ENCODE measurements around the gene PCGF2. TPM values are rescaled to one million over a fixed set of nuclear protein-coding genes. Genes with fewer than 3 reads are reported as not detected.
A peak's percentile ranks its signal among the peaks of the same experiment; 100 is the strongest.

PCGF2 gene
- total and polyA plus RNA-seq, 5 experiments from 2014 or later = 0.08 TPM; not detected in 4

DNA sequence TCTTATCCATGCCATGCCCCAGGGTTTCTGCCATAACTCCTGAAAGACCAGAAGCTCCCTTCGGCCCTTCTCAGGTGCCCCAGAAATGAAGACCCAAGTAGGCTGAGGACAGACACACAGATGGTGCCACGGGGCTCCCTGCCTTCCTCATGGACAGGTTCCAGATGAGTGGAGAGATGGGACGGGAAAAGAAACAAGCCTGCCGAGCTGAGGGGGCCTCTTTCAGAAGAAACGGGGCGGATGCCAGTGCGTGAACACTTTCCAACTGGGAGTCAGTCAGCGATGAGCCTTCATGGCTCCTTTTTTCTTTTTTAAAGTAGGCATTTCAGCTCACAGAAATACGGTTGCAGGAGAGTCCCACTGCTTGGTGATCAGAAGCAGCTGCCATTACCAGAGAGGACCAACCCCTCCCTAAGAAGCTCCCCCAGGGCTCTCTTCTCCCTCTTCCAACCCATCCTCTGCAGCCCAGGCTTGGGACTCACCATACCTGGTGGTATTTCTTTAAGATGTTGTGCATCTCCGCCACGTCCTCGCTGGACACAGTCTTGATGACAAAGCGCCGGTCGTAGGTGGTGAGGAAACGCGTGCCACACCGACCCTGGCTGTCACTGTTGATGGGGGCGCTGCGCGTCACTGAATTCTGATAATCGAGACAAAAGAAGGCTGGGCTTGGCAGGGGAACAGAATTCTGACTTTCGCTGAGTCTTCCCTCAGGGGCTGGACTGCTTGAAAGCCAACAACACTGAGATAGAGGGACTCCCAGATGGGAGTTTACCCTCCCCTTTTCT, 32.0 kb upstream of the PCGF2 start:
- peaks cover 0 to 8% (median 4%) of the 10 kb centered on the region in 4 donors for H3K4me1 Mint-ChIP-seq
- peak overlapping the region in 3 of 10 donors; percentile 19 to 31 (median 28) for H3K27ac Mint-ChIP-seq
- peaks cover 0 to 87% (median 11%) of the 10 kb centered on the region in 3 donors for H3K36me3 Mint-ChIP-seq
- POLR2A ChIA-PET = no interaction called here
- DNase-seq = no peak
- H3K27me3 Mint-ChIP-seq = no peaks in the 10 kb centered on the region
- no peaks in the 10 kb centered on the region for H3K9me3 Mint-ChIP-seq
- no peak for ATAC-seq
- no peak overlapping the region for H3K4me3 Mint-ChIP-seq

GRCh38 chr17:38777641-38778250, 29.6 kb upstream of the PCGF2 start:
- Mint-ChIP-seq H3K27ac (no peak overlapping the region), H3K9me3 (no peaks in the 10 kb centered on the region), H3K4me1 (peaks cover 0 to 7% (median 4%) of the 10 kb centered on the region in 4 donors), H3K4me3 (no peak overlapping the region), H3K27me3 (no peaks in the 10 kb centered on the region), H3K36me3 (peaks cover 0 to 88% (median 13%) of the 10 kb centered on the region in 3 donors)
- ATAC-seq = no peak
- POLR2A ChIA-PET = no interaction called here
- DNase-seq = no peak

DNA sequence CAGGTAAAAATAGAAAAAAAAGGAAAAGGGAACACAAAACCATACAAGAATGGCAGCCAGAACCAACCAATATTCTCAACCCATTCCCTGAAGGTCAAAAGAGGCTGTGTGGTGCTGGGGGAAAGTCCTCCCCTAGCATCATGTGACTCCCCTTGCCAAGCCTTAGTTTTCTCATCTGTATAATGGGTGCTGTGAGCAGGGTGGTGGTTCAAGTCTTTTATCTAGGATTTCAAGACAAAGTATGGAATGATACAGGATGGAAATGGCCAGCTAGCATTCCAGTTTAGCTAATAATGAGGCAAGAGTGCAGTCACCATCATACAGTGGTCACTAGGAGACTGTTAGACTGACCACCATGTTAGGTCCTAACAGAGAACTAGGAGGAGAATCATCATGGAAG, 25.1 kb upstream of the PCGF2 start:
- H3K27me3 Mint-ChIP-seq = no peaks in the 10 kb centered on the region
- H3K9me3 Mint-ChIP-seq = no peaks in the 10 kb centered on the region
- DNase-seq (no peak), ATAC-seq (no peak)
- peaks cover 0 to 82% (median 8%) of the 10 kb centered on the region in 3 donors for H3K36me3 Mint-ChIP-seq
- H3K4me3 Mint-ChIP-seq = no peak overlapping the region
- H3K27ac Mint-ChIP-seq = peak overlapping the region in 1 of 10 donors; percentile 39
- H3K4me1 Mint-ChIP-seq = peaks cover 0 to 7% (median 4%) of the 10 kb centered on the region in 4 donors
- POLR2A ChIA-PET = no interaction called here

- no peak for DNase-seq
- POLR2A ChIA-PET = no interaction called here
- peak overlapping the region in 2 of 10 donors; percentile 11 to 55 for H3K27ac Mint-ChIP-seq
- H3K4me3 Mint-ChIP-seq = no peak overlapping the region
- ATAC-seq = no peak
- no peaks in the 10 kb centered on the region for H3K9me3 Mint-ChIP-seq
- peaks cover 0 to 89% (median 4%) of the 10 kb centered on the region in 3 donors for H3K36me3 Mint-ChIP-seq
- H3K4me1 Mint-ChIP-seq = peaks cover 1 to 15% (median 8%) of the 10 kb centered on the region in 4 donors
- no peaks in the 10 kb centered on the region for H3K27me3 Mint-ChIP-seq
Observed at GRCh38 chr17:38768417-38768816, 20.3 kb upstream of the PCGF2 start.

- ATAC-seq (no peak), DNase-seq (no peak)
- peaks cover 0 to 87% (median 2%) of the 10 kb centered on the region in 3 donors for H3K36me3 Mint-ChIP-seq
- no peak overlapping the region for H3K4me3 Mint-ChIP-seq
- peak overlapping the region in 5 of 10 donors; percentile 18 to 73 (median 58) for H3K27ac Mint-ChIP-seq
- H3K9me3 Mint-ChIP-seq = no peaks in the 10 kb centered on the region
- H3K4me1 Mint-ChIP-seq = peaks cover 1 to 21% (median 13%) of the 10 kb centered on the region in 4 donors
- POLR2A ChIA-PET = no interaction called here
- no peaks in the 10 kb centered on the region for H3K27me3 Mint-ChIP-seq
Observed at GRCh38 chr17:38766341-38766740, 18.2 kb upstream of the PCGF2 start.

GRCh38 chr17:38762231-38762630, 14.1 kb upstream of the PCGF2 start:
- H3K36me3 Mint-ChIP-seq = peaks cover 0 to 93% (median 9%) of the 10 kb centered on the region in 3 donors
- no peaks in the 10 kb centered on the region for H3K9me3 Mint-ChIP-seq

DNA sequence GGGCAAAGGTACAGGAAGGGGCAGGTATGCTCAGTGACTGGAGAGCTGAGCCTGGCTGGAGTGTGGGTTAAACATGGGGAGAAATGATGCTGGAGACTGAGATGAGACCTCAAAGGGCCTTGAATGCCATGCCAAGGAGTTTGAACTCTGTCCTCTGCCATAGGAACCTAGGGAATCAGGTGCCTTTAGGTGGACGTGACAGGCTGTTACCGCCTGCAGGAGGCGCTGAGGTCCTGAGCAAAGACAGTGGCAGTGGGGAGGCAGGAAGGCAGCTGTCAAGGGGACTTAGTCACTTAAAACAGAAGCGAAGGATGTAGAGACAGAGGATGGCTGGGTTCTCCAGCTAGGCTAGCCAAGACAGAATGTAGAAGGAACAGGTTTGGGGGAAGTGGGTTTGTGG, 13.5 kb upstream of the PCGF2 start:
- DNase-seq (peak in 2 of 10 donors; percentile 35), ATAC-seq (peak; percentile 35 to 43)
- peak overlapping the region in 9 of 10 donors; percentile 14 to 89 (median 78) for H3K27ac Mint-ChIP-seq
- peaks cover 0 to 93% (median 9%) of the 10 kb centered on the region in 3 donors for H3K36me3 Mint-ChIP-seq
- POLR2A ChIA-PET = interaction anchor here (1.0 kb wide), 1 partner anchor 37 kb away, joined by 3 read pairs; no protein-coding TSS in a partner anchor
- no peak overlapping the region for H3K4me3 Mint-ChIP-seq
- H3K4me1 Mint-ChIP-seq = peaks cover 7 to 23% (median 13%) of the 10 kb centered on the region in 4 donors
- no peaks in the 10 kb centered on the region for H3K9me3 Mint-ChIP-seq
- H3K27me3 Mint-ChIP-seq = no peaks in the 10 kb centered on the region

More at GRCh38 chr17:38762231-38762630, 14.1 kb upstream of the PCGF2 start:
- H3K27ac Mint-ChIP-seq = peak overlapping the region in 3 of 10 donors; percentile 31 to 84 (median 46)
- DNase-seq (no peak), ATAC-seq (no peak)
- H3K27me3 Mint-ChIP-seq = no peaks in the 10 kb centered on the region
- peaks cover 7 to 25% (median 13%) of the 10 kb centered on the region in 4 donors for H3K4me1 Mint-ChIP-seq
- POLR2A ChIA-PET = interaction anchor here (1.5 kb wide), 1 partner anchor 10 kb away, joined by 4 read pairs; the partner anchor contains the start of gene PSMB3
- H3K4me3 Mint-ChIP-seq = no peak overlapping the region

GRCh38 chr17:38753071-38753506, 5.0 kb upstream of the PCGF2 start:
- POLR2A ChIA-PET = interaction anchor here (1.4 to 2.1 kb wide), 3 partner anchors 22 to 48 kb away, joined by 5 to 22 read pairs (median 8); partner anchors contain the start of gene MLLT6
- no peak for DNase-seq
- Mint-ChIP-seq H3K27me3 (peaks cover 1 to 30% (median 14%) of the 10 kb centered on the region in 5 donors), H3K9me3 (peaks cover 0 to 3% (median 0%) of the 10 kb centered on the region in 9 donors), H3K4me1 (peaks cover 22 to 65% (median 55%) of the 10 kb centered on the region in 4 donors), H3K36me3 (peaks cover 4 to 42% (median 10%) of the 10 kb centered on the region in 3 donors), H3K4me3 (peak overlapping the region; percentile 87 to 100 (median 99)), H3K27ac (peak overlapping the region; percentile 93 to 100 (median 98))
- ATAC-seq = no peak

GRCh38 chr17:38752308-38753070, 4.4 kb upstream of the PCGF2 start, which contains the start of gene PSMB3:
Gene PSMB3 (plus strand): TSS chr17:38752741. CDS start chr17:38752827, 86 bp downstream.
- peak; percentile 89 to 90 for ATAC-seq
- POLR2A ChIA-PET = interaction anchor here (0.6 to 2.3 kb wide), 15 partner anchors 10 to 401 kb away, joined by 3 to 22 read pairs (median 7); partner anchors contain the start of genes CWC25, LASP1, MLLT6 and PIP4K2B

GRCh38 chr17:38751808-38752307, 3.7 kb upstream of the PCGF2 start:
- POLR2A ChIA-PET = interaction anchor here (0.6 to 2.3 kb wide), 16 partner anchors 11 to 401 kb away, joined by 3 to 22 read pairs (median 6); partner anchors contain the start of genes CWC25, LASP1, MLLT6 and PIP4K2B
- Mint-ChIP-seq H3K27ac (peak overlapping the region; percentile 93 to 100 (median 98)), H3K9me3 (peaks cover 0 to 3% (median 0%) of the 10 kb centered on the region in 9 donors), H3K36me3 (peaks cover 4 to 32% (median 7%) of the 10 kb centered on the region in 3 donors), H3K27me3 (peaks cover 1 to 35% (median 14%) of the 10 kb centered on the region in 5 donors), H3K4me1 (peaks cover 22 to 67% (median 61%) of the 10 kb centered on the region in 4 donors), H3K4me3 (peak overlapping the region; percentile 87 to 100 (median 99))
- DNase-seq (peak; percentile 63 to 93 (median 86)), ATAC-seq (peak; percentile 38 to 51)

More at GRCh38 chr17:38752308-38753070, 4.4 kb upstream of the PCGF2 start, which contains the start of gene PSMB3:
- Mint-ChIP-seq H3K4me3 (peak within 1 kb of the TSS; percentile 87 to 100 (median 99)), H3K27me3 (peaks cover 1 to 33% (median 14%) of the 10 kb centered on the region in 5 donors), H3K4me1 (peaks cover 22 to 64% (median 59%) of the 10 kb centered on the region in 4 donors), H3K27ac (peak within 1 kb of the TSS; percentile 93 to 100 (median 98)), H3K9me3 (peaks cover 0 to 3% (median 0%) of the 10 kb centered on the region in 9 donors), H3K36me3 (peaks cover 4 to 38% (median 7%) of the 10 kb centered on the region in 3 donors)
- DNase-seq = peak; percentile 85 to 98 (median 96)

DNA sequence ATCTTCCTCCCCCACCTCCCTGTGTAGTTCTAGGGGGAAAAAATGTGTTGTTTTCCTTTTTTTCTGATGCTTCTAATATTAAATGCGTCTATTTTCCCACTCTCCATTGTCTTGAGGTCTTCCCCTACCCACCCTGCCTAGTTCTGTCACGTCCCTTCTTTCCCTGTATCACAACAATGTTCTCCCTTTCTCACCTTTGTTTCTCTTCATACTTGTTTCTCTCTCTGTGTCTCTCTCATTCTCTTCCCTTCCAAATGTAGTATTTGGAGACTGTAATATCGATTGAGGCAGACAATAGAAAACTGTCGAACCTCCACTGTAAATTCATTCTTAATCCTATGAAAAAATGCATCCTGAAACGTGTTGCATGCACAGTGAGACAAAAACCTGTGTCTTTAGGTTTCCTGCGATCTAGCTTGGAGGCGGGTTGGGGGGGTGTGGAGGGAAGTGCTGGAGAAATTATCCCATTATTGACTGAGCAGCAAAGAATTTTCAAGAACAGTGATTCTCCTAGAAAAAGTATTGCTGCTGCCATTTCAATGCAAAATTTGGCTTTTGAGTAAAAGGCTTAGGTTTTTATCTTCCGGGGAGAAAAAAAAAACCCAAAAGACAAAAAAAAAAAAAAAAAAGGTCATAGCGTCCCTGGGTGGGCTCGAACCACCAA, 3.1 kb upstream of the PCGF2 start:
- DNase-seq = no peak
- H3K4me3 Mint-ChIP-seq = peak overlapping the region; percentile 87 to 100 (median 99)

More for the DNA sequence above, 3.1 kb upstream of the PCGF2 start:
- H3K9me3 Mint-ChIP-seq = peaks cover 0 to 3% (median 0%) of the 10 kb centered on the region in 9 donors
- H3K36me3 Mint-ChIP-seq = peaks cover 4 to 26% (median 7%) of the 10 kb centered on the region in 3 donors
- peaks cover 27 to 71% (median 65%) of the 10 kb centered on the region in 4 donors for H3K4me1 Mint-ChIP-seq
- H3K27me3 Mint-ChIP-seq = peaks cover 4 to 41% (median 20%) of the 10 kb centered on the region in 5 donors
- POLR2A ChIA-PET = interaction anchor here (0.6 to 2.3 kb wide), 13 partner anchors 12 to 118 kb away, joined by 3 to 22 read pairs (median 7); partner anchors contain the start of genes LASP1, MLLT6 and RPL23
- peak overlapping the region; percentile 93 to 100 (median 98) for H3K27ac Mint-ChIP-seq
- no peak for ATAC-seq

All from naive thymus-derived CD8-positive, alpha-beta T cell (primary cell).